Left ventricle myocardium inferior (tissue), 1 donor: Measurements from ENCODE around the gene COBL. TPM values are rescaled to one million over a fixed set of nuclear protein-coding genes. Genes with fewer than 3 reads are reported as not detected.

Experiments
- DNase-seq: peaks from one replicate; pipeline ENCODE4 v3.0.0-alpha.2; 2020
- H3K27ac ChIP-seq: fragments of 200-600 bp; replicated peaks from 2 replicates; pipeline ENCODE4 v1.8.0; 2021
- H3K27me3 ChIP-seq: fragments of 200-600 bp; 2 replicates; pipeline ENCODE4 v1.8.0; 2021; ENCODE audit warnings: low read depth
- H3K36me3 ChIP-seq: fragments of 200-600 bp; 2 replicates; pipeline ENCODE4 v1.8.0; 2021
- H3K4me1 ChIP-seq: fragments of 200-600 bp; 2 replicates; pipeline ENCODE4 v1.8.0; 2021
- H3K4me3 ChIP-seq: fragments of 200-600 bp; 2 replicates; pipeline ENCODE4 v1.8.0; 2021; ENCODE audit warnings: mild to moderate bottlenecking, moderate library complexity
- H3K9me3 ChIP-seq: fragments of 200-600 bp; replicated peaks from 2 replicates; pipeline ENCODE4 v1.8.0; 2021
- CTCF ChIP-seq: fragments of 200-600 bp; IDR thresholded peaks from 2 replicates; pipeline ENCODE4 v1.8.0; 2021; ENCODE audit warnings: antibody characterized with exemption, mild to moderate bottlenecking, borderline replicate concordance
- intact Hi-C: fragments of 100-400 bp; cut with micrococcal nuclease; formaldehyde crosslinking; loops from one replicate; pipeline ENCODE4 v1.11.0; 2022
- total RNA-seq: library from RNA; stranded (reverse); fragmentation: NEBNext Ultra II Directional; extraction: Animal tissue kit (Norgen Biotek cat#: 25700); gene quantifications from one replicate; pipeline ENCODE4 v1.2.1, GENCODE V29; 2021
- donor health status: DM: no; HTN: yes; CAD: no; lungs with severe emphysema.

Gene COBL
- total RNA-seq, 1 donor from 2014 or later = 77.1 TPM

DNA sequence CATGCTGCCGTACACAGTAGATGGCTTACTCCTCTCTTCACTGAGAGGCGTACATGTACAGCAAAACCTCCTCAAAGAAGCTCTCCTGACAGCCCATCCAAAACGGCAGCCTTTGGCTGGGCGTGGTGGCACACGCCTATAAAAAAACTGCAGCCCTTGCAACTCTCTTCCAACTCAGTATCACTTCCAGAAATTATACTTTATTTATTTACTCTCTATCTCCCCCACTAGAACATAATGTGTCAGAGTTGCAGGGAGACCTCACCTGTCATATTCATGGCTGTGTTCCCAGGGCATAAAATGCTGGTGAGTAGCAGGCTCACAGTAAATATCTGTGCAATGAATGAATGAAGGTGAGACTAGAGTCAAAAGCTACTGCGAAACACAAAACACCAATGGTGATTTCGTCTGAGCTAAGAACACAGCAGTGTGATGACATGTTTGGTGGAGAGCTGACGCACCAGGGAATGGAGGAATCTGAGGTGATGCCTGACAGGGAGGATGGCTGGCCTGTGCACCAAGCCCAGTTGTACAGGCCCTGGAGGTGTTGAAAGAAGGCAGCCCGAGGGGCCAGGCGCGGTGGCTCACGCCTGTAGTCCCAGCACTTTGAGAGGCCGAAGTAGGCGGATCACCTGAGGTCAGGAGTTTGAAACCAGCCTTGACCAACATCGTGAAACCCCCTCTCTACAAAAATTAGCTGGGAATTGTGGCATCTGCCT is 55.3 kb downstream of the COBL start:
- Histone ChIP-seq H3K9me3 (no peaks in the 10 kb centered on the region), H3K4me3 (no peak overlapping the region), H3K27ac (peak overlapping the region; percentile 84), H3K36me3 (no peaks in the 10 kb centered on the region), H3K4me1 (peaks cover 64% of the 10 kb centered on the region), H3K27me3 (no peaks in the 10 kb centered on the region)
- no peak for TF ChIP-seq CTCF
- DNase-seq = no peak
- intact Hi-C loops = no loop called here

- Histone ChIP-seq H3K9me3 (no peaks in the 10 kb centered on the region), H3K27ac (peak overlapping the region; percentile 84), H3K4me1 (peaks cover 70% of the 10 kb centered on the region), H3K4me3 (no peak overlapping the region), H3K36me3 (no peaks in the 10 kb centered on the region), H3K27me3 (no peaks in the 10 kb centered on the region)
- DNase-seq = no peak
- no peak for TF ChIP-seq CTCF
- intact Hi-C loops = no loop called here
These were observed 56.1 kb downstream of the COBL start for GRCh38 chr7:51260516-51260915.

DNA sequence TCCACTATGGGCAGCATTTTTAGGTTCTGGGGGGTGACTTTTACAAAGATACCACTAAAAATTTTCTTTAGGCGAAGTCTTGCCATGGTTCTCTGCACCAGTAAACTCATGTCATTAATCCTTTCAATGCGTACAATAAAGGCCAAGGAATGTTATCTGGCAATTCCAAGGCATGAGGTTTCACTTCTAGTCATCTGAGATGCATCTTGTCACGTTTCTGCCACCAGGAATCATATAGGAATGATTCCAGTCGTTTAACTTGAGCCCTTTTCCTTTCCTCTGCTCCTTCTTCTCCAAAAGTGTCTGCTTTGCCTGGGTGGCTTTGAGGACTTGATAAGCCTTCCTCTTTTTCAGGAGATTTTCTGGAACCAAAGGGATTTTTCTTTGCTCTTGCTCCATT is 56.8 kb downstream of the COBL start:
- DNase-seq = no peak
- Histone ChIP-seq H3K36me3 (no peaks in the 10 kb centered on the region), H3K4me1 (peaks cover 69% of the 10 kb centered on the region), H3K27ac (no peak overlapping the region), H3K4me3 (no peak overlapping the region), H3K27me3 (no peaks in the 10 kb centered on the region), H3K9me3 (no peaks in the 10 kb centered on the region)
- intact Hi-C loops = loop anchor here (10.0 kb wide), 1 partner anchor 105 kb away; no protein-coding TSS in a partner anchor
- TF ChIP-seq CTCF = no peak

- intact Hi-C loops = loop anchor here (10.0 kb wide), 1 partner anchor 108 kb away; no protein-coding TSS in a partner anchor
- Histone ChIP-seq H3K27ac (peak overlapping the region; percentile 65), H3K4me1 (peaks cover 46% of the 10 kb centered on the region), H3K27me3 (no peaks in the 10 kb centered on the region), H3K36me3 (no peaks in the 10 kb centered on the region), H3K9me3 (no peaks in the 10 kb centered on the region), H3K4me3 (no peak overlapping the region)
- no peak for DNase-seq
- TF ChIP-seq CTCF = no peak
These were observed 59.7 kb downstream of the COBL start for GRCh38 chr7:51256916-51257315.

DNA sequence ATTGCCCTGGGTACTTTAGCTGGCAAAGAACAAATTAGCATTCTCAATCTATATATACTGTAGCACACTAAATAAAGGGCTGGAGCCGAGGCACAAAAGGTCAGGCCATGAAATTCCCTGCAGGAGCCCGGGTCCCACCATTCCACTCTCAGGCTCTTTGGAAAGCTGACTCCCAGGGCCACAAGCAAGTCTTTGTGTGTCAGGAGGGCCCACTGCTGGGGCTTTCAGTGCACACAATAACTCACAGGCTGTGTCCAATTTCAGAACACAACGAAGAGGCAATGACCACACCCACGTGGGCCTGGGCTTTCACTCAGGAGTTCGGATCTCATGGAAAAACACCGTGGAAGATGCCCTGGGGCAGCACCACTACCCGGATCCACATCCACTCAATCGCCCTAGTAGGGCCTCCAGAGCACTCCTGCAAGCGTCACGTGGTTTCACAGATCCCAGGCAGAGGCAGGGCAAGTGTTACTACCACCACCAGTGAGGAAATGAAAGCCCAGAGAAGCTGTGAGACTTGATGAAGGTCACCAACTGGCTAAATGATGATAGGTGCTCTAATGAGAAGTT is 60.3 kb downstream of the COBL start:
- Histone ChIP-seq H3K36me3 (no peaks in the 10 kb centered on the region), H3K4me3 (no peak overlapping the region), H3K27ac (peak overlapping the region; percentile 65), H3K4me1 (peaks cover 46% of the 10 kb centered on the region), H3K9me3 (no peaks in the 10 kb centered on the region), H3K27me3 (no peaks in the 10 kb centered on the region)
- TF ChIP-seq CTCF = no peak
- intact Hi-C loops = loop anchor here (10.0 kb wide), 1 partner anchor 109 kb away; no protein-coding TSS in a partner anchor
- no peak for DNase-seq
